Lower lobe of right lung (tissue), 2 donors: Measurements from ENCODE around the gene ABCA3. TPM values are rescaled to one million over a fixed set of nuclear protein-coding genes. Genes with fewer than 3 reads are reported as not detected.

Experiments used
- ATAC-seq, 2 donors: fragments of 200-7000 bp; cut with Tn5 transposase; one replicate each; pipeline ENCODE4 v1.9.1; 2020 to 2022; ENCODE audit warnings: mild to moderate bottlenecking in 2 of 2, moderate library complexity in 2 of 2
- DNase-seq: peaks from one replicate; pipeline ENCODE4 v3.0.0-alpha.2; 2020
- H3K27ac ChIP-seq: fragments of 200-600 bp; one replicate; pipeline ENCODE4 v1.8.0; 2022
- H3K27me3 ChIP-seq: fragments of 200-600 bp; one replicate; pipeline ENCODE4 v1.8.0; 2022; ENCODE audit warnings: low read depth
- H3K36me3 ChIP-seq: fragments of 200-600 bp; one replicate; pipeline ENCODE4 v1.8.0; 2022; ENCODE audit warnings: mild to moderate bottlenecking
- H3K4me1 ChIP-seq: fragments of 200-600 bp; one replicate; pipeline ENCODE4 v1.8.0; 2022
- H3K4me3 ChIP-seq: fragments of 200-600 bp; one replicate; pipeline ENCODE4 v1.8.0; 2022; ENCODE audit warnings: mild to moderate bottlenecking
- H3K9me3 ChIP-seq: fragments of 200-600 bp; one replicate; pipeline ENCODE4 v1.8.0; 2022
- CTCF ChIP-seq: fragments of 200-600 bp; IDR thresholded peaks from one replicate; pipeline ENCODE4 v1.8.0; 2022; ENCODE audit warnings: antibody characterized with exemption, mild to moderate bottlenecking
- intact Hi-C: fragments of 100-400 bp; cut with DNase I; formaldehyde crosslinking; loops from one replicate; pipeline ENCODE4 v1.11.0; 2022
- total RNA-seq: library from RNA; stranded (reverse); fragmentation: NEBNext Ultra II Directional; extraction: Animal tissue kit (Norgen Biotek cat#: 25700); gene quantifications from one replicate; pipeline ENCODE4 v1.2.1, GENCODE V29; 2021
- donor health status: DM: no; HTN: yes; CAD: no; lungs with severe emphysema.

Gene ABCA3
- total RNA-seq, 1 donor from 2014 or later: 491 TPM

GRCh38 chr16:2337431-2338296 is 2.9 kb downstream of the ABCA3 start:
- intact Hi-C loops: no loop called here
- H3K4me3 ChIP-seq: peak overlapping the region; percentile 84
- no peak for DNase-seq
- no peaks in the 10 kb centered on the region for H3K36me3 ChIP-seq
- no peaks in the 10 kb centered on the region for H3K27me3 ChIP-seq
- H3K9me3 ChIP-seq: no peaks in the 10 kb centered on the region
- H3K4me1 ChIP-seq: peaks cover 32% of the 10 kb centered on the region
- peak overlapping the region; percentile 50 for H3K27ac ChIP-seq
- no peak for TF ChIP-seq CTCF
- peak in 1 of 2 donors; percentile 17 for ATAC-seq

- Histone ChIP-seq H3K27me3 (no peaks in the 10 kb centered on the region), H3K27ac (no peak overlapping the region), H3K4me1 (peaks cover 34% of the 10 kb centered on the region), H3K4me3 (no peak overlapping the region), H3K36me3 (no peaks in the 10 kb centered on the region), H3K9me3 (no peaks in the 10 kb centered on the region)
- intact Hi-C loops: no loop called here
- DNase-seq: no peak
- no peak for TF ChIP-seq CTCF
- no peak for ATAC-seq
These were observed 5.1 kb downstream of the ABCA3 start for GRCh38 chr16:2335286-2335895.

- Histone ChIP-seq H3K36me3 (no peaks in the 10 kb centered on the region), H3K4me1 (peaks cover 23% of the 10 kb centered on the region), H3K27me3 (no peaks in the 10 kb centered on the region), H3K4me3 (no peak overlapping the region), H3K27ac (no peak overlapping the region), H3K9me3 (no peaks in the 10 kb centered on the region)
- ATAC-seq (no peak), DNase-seq (no peak)
- TF ChIP-seq CTCF: no peak
- intact Hi-C loops: no loop called here
These were observed 6.7 kb downstream of the ABCA3 start for GRCh38 chr16:2333772-2334379.

- TF ChIP-seq CTCF: no peak
- no peak overlapping the region for H3K4me3 ChIP-seq
- H3K27ac ChIP-seq: peak overlapping the region; percentile 81
- intact Hi-C loops: no loop called here
- H3K27me3 ChIP-seq: no peaks in the 10 kb centered on the region
- no peaks in the 10 kb centered on the region for H3K9me3 ChIP-seq
- ATAC-seq (no peak), DNase-seq (no peak)
- H3K4me1 ChIP-seq: peaks cover 19% of the 10 kb centered on the region
- H3K36me3 ChIP-seq: peaks cover 2% of the 10 kb centered on the region
These were observed 7.3 kb downstream of the ABCA3 start for GRCh38 chr16:2333231-2333630.

- DNase-seq: peak; percentile 63
- intact Hi-C loops: no loop called here
- no peaks in the 10 kb centered on the region for H3K27me3 ChIP-seq
- H3K27ac ChIP-seq: peak overlapping the region; percentile 81
- peaks cover 14% of the 10 kb centered on the region for H3K36me3 ChIP-seq
- no peaks in the 10 kb centered on the region for H3K9me3 ChIP-seq
- peak in 1 of 2 donors; percentile 79 for ATAC-seq
- no peak overlapping the region for H3K4me3 ChIP-seq
- peaks cover 19% of the 10 kb centered on the region for H3K4me1 ChIP-seq
- TF ChIP-seq CTCF: no peak
These were observed 8.6 kb downstream of the ABCA3 start for GRCh38 chr16:2331931-2332267.
